Measurements from ENCODE around the gene TMEM163. TPM values are rescaled to one million over a fixed set of nuclear protein-coding genes. Genes with fewer than 3 reads are reported as not detected.

Gene TMEM163
- total RNA-seq, 1 donor: not detected

DNA sequence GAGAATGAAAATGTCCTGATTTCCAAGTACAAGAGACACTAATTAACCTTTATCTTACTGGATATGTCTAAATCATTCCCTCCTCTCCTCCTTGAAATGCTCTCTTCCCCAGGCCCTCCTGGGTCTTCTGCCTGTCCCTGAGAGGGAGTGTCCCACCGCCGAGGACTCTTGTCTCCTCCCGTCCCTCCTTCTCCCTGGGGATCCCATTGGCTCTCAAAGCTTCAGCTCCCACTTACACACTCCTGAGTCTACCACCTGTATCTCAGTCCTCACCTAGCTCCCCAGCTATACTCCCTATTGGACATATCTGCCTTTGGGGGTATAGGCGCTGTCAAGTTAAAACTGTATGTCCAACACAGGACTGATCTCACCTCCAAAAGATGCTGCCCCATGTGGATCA, 116.1 kb downstream of the TMEM163 start:
- TF ChIP-seq, protein P1, sequence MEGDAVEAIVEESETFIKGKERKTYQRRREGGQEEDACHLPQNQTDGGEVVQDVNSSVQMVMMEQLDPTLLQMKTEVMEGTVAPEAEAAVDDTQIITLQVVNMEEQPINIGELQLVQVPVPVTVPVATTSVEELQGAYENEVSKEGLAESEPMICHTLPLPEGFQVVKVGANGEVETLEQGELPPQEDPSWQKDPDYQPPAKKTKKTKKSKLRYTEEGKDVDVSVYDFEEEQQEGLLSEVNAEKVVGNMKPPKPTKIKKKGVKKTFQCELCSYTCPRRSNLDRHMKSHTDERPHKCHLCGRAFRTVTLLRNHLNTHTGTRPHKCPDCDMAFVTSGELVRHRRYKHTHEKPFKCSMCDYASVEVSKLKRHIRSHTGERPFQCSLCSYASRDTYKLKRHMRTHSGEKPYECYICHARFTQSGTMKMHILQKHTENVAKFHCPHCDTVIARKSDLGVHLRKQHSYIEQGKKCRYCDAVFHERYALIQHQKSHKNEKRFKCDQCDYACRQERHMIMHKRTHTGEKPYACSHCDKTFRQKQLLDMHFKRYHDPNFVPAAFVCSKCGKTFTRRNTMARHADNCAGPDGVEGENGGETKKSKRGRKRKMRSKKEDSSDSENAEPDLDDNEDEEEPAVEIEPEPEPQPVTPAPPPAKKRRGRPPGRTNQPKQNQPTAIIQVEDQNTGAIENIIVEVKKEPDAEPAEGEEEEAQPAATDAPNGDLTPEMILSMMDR (IDR thresholded peaks at IDR 0.05; ENCODE audit: insufficient read depth, low read depth, low read length): no peak
- no peak overlapping the region for H3K4me3 ChIP-seq (ENCODE audit: low read depth, low read length)
- no peak for DNase-seq (ENCODE audit: low read depth)

DNA sequence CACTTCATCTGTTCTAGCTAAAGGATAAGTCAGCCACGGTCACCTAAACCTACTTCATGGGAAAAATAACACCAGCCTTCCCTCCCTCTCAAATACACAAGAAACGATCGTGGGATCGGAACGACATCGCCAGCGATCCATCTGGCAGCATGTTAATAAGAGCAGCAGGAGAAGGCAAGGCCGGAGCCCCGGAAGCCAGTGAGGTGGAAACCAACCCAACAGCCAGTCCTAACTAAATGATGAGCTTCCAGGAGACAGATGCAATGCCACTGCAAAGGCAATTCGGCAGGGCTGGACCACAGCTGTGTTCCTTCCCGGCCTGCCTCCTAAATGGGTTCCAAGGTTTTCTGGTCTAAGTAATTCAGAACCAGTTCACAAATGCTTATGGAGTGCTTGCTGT, 117.5 kb downstream of the TMEM163 start:
- TF ChIP-seq, protein P1 (IDR thresholded peaks at IDR 0.05; ENCODE audit: insufficient read depth, low read depth, low read length): no peak
- DNase-seq (ENCODE audit: low read depth): no peak
- H3K4me3 ChIP-seq (ENCODE audit: low read depth, low read length): no peak overlapping the region

DNA sequence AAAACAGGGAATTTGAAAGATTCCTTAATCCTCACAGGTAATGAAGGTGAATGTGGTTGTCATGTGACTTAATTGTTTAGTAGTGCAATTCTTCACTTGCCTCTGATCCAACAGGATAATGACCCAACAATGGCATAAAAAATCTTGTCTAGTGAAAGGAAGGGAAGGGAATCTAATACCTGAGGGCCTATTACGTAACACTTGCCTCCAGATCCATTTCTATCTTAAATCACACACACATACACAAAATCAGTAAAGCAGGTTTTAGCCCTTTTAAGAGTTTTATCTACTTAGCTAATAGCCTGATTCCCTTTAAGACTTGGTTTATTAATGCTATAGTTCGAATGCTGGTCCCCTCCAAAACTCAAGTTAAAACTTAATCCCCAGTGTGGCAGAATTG, 118.6 kb downstream of the TMEM163 start:
- TF ChIP-seq, protein P1 (IDR thresholded peaks at IDR 0.05; ENCODE audit: insufficient read depth, low read depth, low read length): no peak
- no peak overlapping the region for H3K4me3 ChIP-seq (ENCODE audit: low read depth, low read length)
- DNase-seq (ENCODE audit: low read depth): no peak

DNA sequence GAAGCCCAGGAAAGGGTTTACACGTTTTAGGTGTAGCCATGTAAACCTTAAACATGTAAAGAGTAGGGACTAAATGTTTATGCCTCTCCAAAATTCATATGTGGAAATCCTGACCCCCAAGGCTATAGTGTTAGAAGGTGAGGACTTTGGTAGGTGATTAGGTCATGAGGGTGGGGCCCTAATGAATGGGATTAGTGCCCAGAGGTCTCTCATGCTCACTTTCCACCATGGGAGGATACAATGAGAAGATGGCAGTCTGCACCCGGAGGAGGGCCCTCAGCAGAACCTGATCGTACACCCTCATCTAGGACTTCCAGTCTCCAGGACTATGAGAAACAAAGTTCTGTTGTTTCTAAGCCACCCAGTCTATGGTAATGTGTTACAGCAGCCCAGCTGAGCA, 119.6 kb downstream of the TMEM163 start:
- TF ChIP-seq, protein P1 (IDR thresholded peaks at IDR 0.05; ENCODE audit: insufficient read depth, low read depth, low read length): no peak
- no peak overlapping the region for H3K4me3 ChIP-seq (ENCODE audit: low read depth, low read length)
- no peak for DNase-seq (ENCODE audit: low read depth)

DNA sequence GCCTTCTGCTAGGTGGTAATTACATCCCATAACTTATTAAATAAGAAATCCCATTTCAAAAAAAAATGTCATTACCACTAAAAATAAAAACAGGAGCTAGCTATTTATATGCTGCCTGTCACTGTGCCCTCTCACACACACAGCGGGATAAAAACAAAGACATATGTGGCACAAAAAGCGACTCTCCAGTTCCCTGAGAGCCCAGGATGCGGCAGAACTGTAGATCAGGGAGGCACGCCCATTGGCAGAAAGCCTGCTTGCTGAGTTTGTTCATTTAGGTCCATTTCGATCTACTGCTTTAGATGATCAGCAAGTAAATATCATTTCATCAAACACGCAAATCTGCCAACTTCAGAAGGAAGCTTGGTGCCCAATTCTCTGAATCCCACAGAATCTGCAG, 124.4 kb downstream of the TMEM163 start:
- H3K4me3 ChIP-seq (ENCODE audit: low read depth, low read length): no peak overlapping the region

DNA sequence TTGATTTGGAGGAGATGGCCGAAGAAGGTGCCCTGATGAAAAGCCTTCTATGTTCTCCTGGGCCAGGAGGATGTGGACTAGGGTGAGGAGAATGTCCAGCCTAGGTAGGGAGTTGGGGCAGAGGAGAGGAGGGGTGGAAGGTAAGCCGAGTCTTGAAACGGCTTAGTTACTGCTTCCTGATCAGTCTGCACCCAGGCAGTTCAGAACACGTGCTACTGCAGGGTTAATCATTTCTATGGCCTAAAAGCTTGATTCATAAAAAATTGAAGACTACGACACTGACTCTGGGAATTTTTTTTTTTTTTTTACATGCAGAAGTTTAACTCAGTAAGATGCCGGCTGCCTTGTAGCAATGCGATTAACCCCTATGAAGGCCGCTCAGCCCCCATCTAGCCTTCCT, 125.3 kb downstream of the TMEM163 start:
- TF ChIP-seq, protein P1 (IDR thresholded peaks at IDR 0.05; ENCODE audit: insufficient read depth, low read depth, low read length): no peak
- no peak for DNase-seq (ENCODE audit: low read depth)
- H3K4me3 ChIP-seq (ENCODE audit: low read depth, low read length): no peak overlapping the region

More for the DNA sequence above, 124.4 kb downstream of the TMEM163 start:
- no peak for DNase-seq (ENCODE audit: low read depth)
- TF ChIP-seq, protein P1 (IDR thresholded peaks at IDR 0.05; ENCODE audit: insufficient read depth, low read depth, low read length): no peak

DNA sequence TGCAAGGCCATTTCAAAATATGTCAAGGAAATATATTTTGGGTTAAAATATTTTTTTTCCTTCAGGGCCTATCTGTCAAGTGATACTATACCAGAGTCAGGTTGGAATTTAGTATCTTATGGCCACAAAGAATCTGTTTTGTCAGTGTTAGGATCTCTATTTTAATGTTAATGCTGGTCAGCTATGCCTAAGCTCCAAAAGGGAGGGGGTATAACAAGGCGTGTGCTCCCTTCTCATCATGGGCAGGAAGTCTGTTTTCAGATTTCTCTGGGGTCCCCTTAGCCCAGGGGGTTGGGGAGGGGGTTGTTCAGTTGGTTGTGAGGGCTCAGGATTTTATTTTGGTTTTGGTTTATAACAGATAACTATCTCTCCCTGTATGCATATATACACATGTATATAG, 126.4 kb downstream of the TMEM163 start:
- H3K4me3 ChIP-seq (ENCODE audit: low read depth, low read length): no peak overlapping the region
- no peak for DNase-seq (ENCODE audit: low read depth)
- TF ChIP-seq, protein P1 (IDR thresholded peaks at IDR 0.05; ENCODE audit: insufficient read depth, low read depth, low read length): no peak
